Heart left ventricle (tissue), 16 donors: ENCODE data around the gene RPS19. TPM values are rescaled to one million over a fixed set of nuclear protein-coding genes. Genes with fewer than 3 reads are reported as not detected.
A peak's percentile ranks its signal among the peaks of the same experiment; 100 is the strongest.

Experiments
- ATAC-seq, 4 donors: fragments of 200-7000 bp; cut with Tn5 transposase; one replicate each; pipeline ENCODE4 v1.9.1; 2020 to 2022; ENCODE audit warnings: moderate library complexity in 4 of 4, mild to moderate bottlenecking in 3 of 4, moderate number of reproducible peaks in 1 of 4
- DNase-seq, 5 donors: peaks; one replicate each; pipeline ENCODE4 v3.0.0-alpha.2; 2020
- H3K27ac ChIP-seq, 12 donors: fragments of 200-600 bp; sonication (generic) in 4 of 12; one replicate each; pipeline versions ENCODE4 v1.5.0 to v1.8.0; 2016 to 2022; ENCODE audit warnings: mild to moderate bottlenecking in 2 of 12
- H3K27me3 ChIP-seq, 9 donors: fragments of 200-600 bp; sonication (generic) in 2 of 9; one replicate each; pipeline versions ENCODE4 v1.5.1 to v1.8.0; 2016 to 2022; ENCODE audit warnings: mild to moderate bottlenecking in 3 of 9
- H3K36me3 ChIP-seq, 9 donors: fragments of 200-600 bp; sonication (generic) in 2 of 9; one replicate each; pipeline versions ENCODE4 v1.5.0 to v1.8.0; 2018 to 2022; ENCODE audit warnings: mild to moderate bottlenecking in 2 of 9
- H3K4me1 ChIP-seq, 12 donors: fragments of 200-600 bp; sonication (generic) in 4 of 12; one replicate each; pipeline versions ENCODE4 v1.5.0 to v1.8.0; 2016 to 2022; ENCODE audit warnings: mild to moderate bottlenecking in 3 of 12
- H3K4me3 ChIP-seq, 12 donors: fragments of 200-600 bp; sonication (generic) in 4 of 12; one replicate each; pipeline versions ENCODE4 v1.5.0 to v1.8.0; 2017 to 2022; ENCODE audit warnings: mild to moderate bottlenecking in 9 of 12, moderate library complexity in 4 of 12
- H3K9me3 ChIP-seq, 12 donors: fragments of 200-600 bp; sonication (generic) in 4 of 12; one replicate each; pipeline versions ENCODE4 v1.5.0 to v1.8.0; 2016 to 2022; ENCODE audit warnings: mild to moderate bottlenecking in 1 of 12
- CTCF ChIP-seq, 12 donors: fragments of 200-600 bp; sonication (generic) in 4 of 12; IDR thresholded peaks; one replicate each; pipeline versions ENCODE4 v1.5.0 to v1.8.0; 2018 to 2022; ENCODE audit warnings: antibody characterized with exemption in 12 of 12, mild to moderate bottlenecking in 5 of 12
- POLR2A ChIP-seq, 2 donors: fragments of 450-650 bp; IDR thresholded peaks; one replicate each; pipeline ENCODE4 v1.6.1; 2017; ENCODE audit warnings: antibody characterized with exemption in 2 of 2, mild to moderate bottlenecking in 2 of 2, moderate library complexity in 2 of 2
- WGBS, 4 donors: extraction: QIAGEN DNeasy Blood & Tissue Kit in 2 of 4; methylation state at CpG; one replicate each; pipeline versions ENCODE4 v1.1.5 to v1.1.7; 2013 to 2018; 5-methylcytosine and 5-hydroxymethylcytosine counted together
- intact Hi-C, 10 donors: fragments of 100-400 bp; cut with DNase I; formaldehyde crosslinking; loops; one replicate each; pipeline versions ENCODE4 v1.11.1 to v1.14.2; 2022
- polyA plus RNA-seq, 2 donors: library from polyadenylated mRNA; stranded (reverse); fragments of 200-250 nt; gene quantifications; one replicate each; pipeline ENCODE4 v1.2.3, GENCODE V29; 2013
- total RNA-seq, 9 donors: library from RNA; depleted of rRNA in 2 of 9; stranded (reverse); fragments of >200 nt in 2 of 9; fragmentation: NEBNext Ultra II Directional in 3 of 9; extraction: Animal tissue kit (Norgen Biotek cat#: 25700) in 3 of 9; gene quantifications; one replicate each; pipeline versions ENCODE4 v1.1.0 to v1.2.4, GENCODE V29; 2016 to 2023
- donor health status: ischemic (EF 13 %, LVEDD 7.1; RV severe dilation, severe dysfunction).
- donor health status: healthy with polysubstance abuse.
- donor health status: DM: no; HTN: yes; CAD: no.
- donor health status: DM: no; HTN: no; CAD: no.
- donor health status: ischemic (EF 25% LVEDD 6.9; RV normal size, moderate dysfunction).
- donor health status: ischemic (EF 25% LVEDD 5.7; RV mildly dilated, moderate dysfunction).
- donor health status: healthy.
- donor health status: DM: yes; HTN: yes; CAD: no.
- donor health status: ischemic (EF 35%, LVEDD 5.7; RV mildly dilated, moderate dysfunction).
- donor health status: nonischemic (EF 11% LVEDD 7.7; RV severe dilation, severe dysfunction).
- donor health status: DM: yes; HTN: yes; CAD: no.
- donor health status: PGD.
- donor health status: ischemic (EF 29% LVEDD 5.4; RV normal size, mild dysfunction).
- donor health status: nonischemic (EF 23%, LVEDD 6.1; RV moderate dilation, normal function).

The RPS19 gene
- total and polyA plus RNA-seq, 11 donors, result 161 to 1,676 (median 668) TPM

GRCh38 chr19:41870401-41870873 is 10.4 kb downstream of the RPS19 start:
- H3K27me3 ChIP-seq, result no peaks in the 10 kb centered on the region
- peaks cover 0 to 96% (median 22%) of the 10 kb centered on the region in 12 donors for H3K4me1 ChIP-seq
- peak overlapping the region in 3 of 12 donors; percentile 22 to 86 (median 55) for H3K27ac ChIP-seq
- no peaks in the 10 kb centered on the region for H3K9me3 ChIP-seq
- DNase-seq (no peak), ATAC-seq (peak in 1 of 4 donors; percentile 5)
- peaks cover 0 to 68% (median 55%) of the 10 kb centered on the region in 9 donors for H3K36me3 ChIP-seq
- 55 to 83% (median 72%) methylated on average over 3 of the region's 3 CpGs for WGBS, 4 donors
- intact Hi-C loops, result loop anchor here in 9 of 10 donors (5.0 to 10.0 kb wide), 5 partner anchors 62 to 364 kb away; partner anchors contain the start of gene RABAC1 (in 2 of the 9)
- H3K4me3 ChIP-seq, result no peak overlapping the region
- TF ChIP-seq POLR2A (IDR thresholded peaks at IDR 0.05) (no peak), CTCF (IDR thresholded peaks at IDR 0.05) (no peak)

GRCh38 chr19:41871573-41872383 is 11.7 kb downstream of the RPS19 start:
- peaks cover 0 to 96% (median 20%) of the 10 kb centered on the region in 12 donors for H3K4me1 ChIP-seq
- peak overlapping the region in 10 of 12 donors; percentile 3 to 86 (median 48) for H3K27ac ChIP-seq
- H3K9me3 ChIP-seq, result no peaks in the 10 kb centered on the region
- intact Hi-C loops, result loop anchor here (2.0 to 10.0 kb wide), 7 partner anchors 61 to 363 kb away; partner anchors contain the start of gene RABAC1 (in 2 of the 10)
- ATAC-seq (peak in 3 of 4 donors; percentile 11 to 78 (median 14)), DNase-seq (peak in 2 of 5 donors; percentile 45 to 53)
- H3K4me3 ChIP-seq, result no peak overlapping the region
- TF ChIP-seq CTCF (IDR thresholded peaks at IDR 0.05) (no peak), POLR2A (IDR thresholded peaks at IDR 0.05) (no peak)
- H3K36me3 ChIP-seq, result peaks cover 0 to 55% (median 46%) of the 10 kb centered on the region in 9 donors
- H3K27me3 ChIP-seq, result no peaks in the 10 kb centered on the region
- WGBS, 4 donors, result 52 to 59% (median 55%) methylated on average over 9 to 16 of the region's 16 CpGs

- no peak for ATAC-seq
- DNase-seq, result no peak
- 90 to 93% (median 91%) methylated on average over 12 of the region's 12 CpGs for WGBS, 4 donors
- Histone ChIP-seq H3K9me3 (no peaks in the 10 kb centered on the region), H3K36me3 (peaks cover 0 to 49% (median 40%) of the 10 kb centered on the region in 9 donors), H3K4me1 (peaks cover 0 to 96% (median 20%) of the 10 kb centered on the region in 12 donors), H3K4me3 (no peak overlapping the region), H3K27ac (peak overlapping the region in 7 of 12 donors; percentile 3 to 86 (median 55)), H3K27me3 (no peaks in the 10 kb centered on the region)
- intact Hi-C loops, result loop anchor here (2.0 to 10.0 kb wide), 7 partner anchors 60 to 362 kb away; partner anchors contain the start of gene RABAC1 (in 2 of the 10)
- no peak for TF ChIP-seq CTCF (IDR thresholded peaks at IDR 0.05)
- no peak for TF ChIP-seq POLR2A (IDR thresholded peaks at IDR 0.05)
Measured at GRCh38 chr19:41872384-41872774, 12.3 kb downstream of the RPS19 start.
